Loucy (cell line): ENCODE data around the gene CAPN1.
"Not testable (repeated sequence)": the region's sequence is repeated elsewhere in the genome, so short reads cannot be mapped to it uniquely, and the experiment has no call there.

Source experiments
- H2AFZ ChIP-seq: fragments of 200-600 bp; sonication (generic); 2 replicates; pipeline ENCODE4 v1.6.0; 2016; ENCODE audit warnings: antibody characterized with exemption, mild to moderate bottlenecking, low read length, moderate library complexity
- H3F3A ChIP-seq: fragments of 200-600 bp; 2 replicates; pipeline ENCODE4 v1.6.0; 2016; ENCODE audit warnings: antibody characterized with exemption, low read depth, mild to moderate bottlenecking
- H3K27me3 ChIP-seq: fragments of 200-600 bp; sonication (generic); 2 replicates; pipeline ENCODE4 v1.6.1; 2014; ENCODE audit warnings: low read length, mild to moderate bottlenecking; ENCODE audit not compliant: insufficient read depth, poor library complexity, severe bottlenecking
- H3K36me3 ChIP-seq: fragments of 200-600 bp; sonication (generic); 2 replicates; pipeline ENCODE4 v1.6.1; 2016; ENCODE audit warnings: low read length; ENCODE audit not compliant: insufficient read depth
- H3K4me1 ChIP-seq: fragments of 200-600 bp; sonication (generic); 2 replicates; pipeline ENCODE4 v1.5.1; 2014; ENCODE audit warnings: low read length, mild to moderate bottlenecking; ENCODE audit not compliant: insufficient read depth, poor library complexity, severe bottlenecking
- H3K4me2 ChIP-seq: fragments of 200-600 bp; sonication (generic); 2 replicates; pipeline ENCODE4 v1.6.0; 2014; ENCODE audit warnings: antibody characterized with exemption, low read length, low read depth, mild to moderate bottlenecking; ENCODE audit not compliant: poor library complexity, severe bottlenecking
- H3K4me3 ChIP-seq: fragments of 200-600 bp; sonication (generic); 2 replicates; pipeline ENCODE4 v1.5.1; 2014; ENCODE audit warnings: low read length, mild to moderate bottlenecking, mixed read lengths; ENCODE audit not compliant: poor library complexity, severe bottlenecking
- H3K79me2 ChIP-seq: fragments of 200-600 bp; sonication (generic); 2 replicates; pipeline ENCODE4 v1.6.1; 2014; ENCODE audit warnings: low read length; ENCODE audit not compliant: insufficient read depth
- H3K9ac ChIP-seq: fragments of 200-600 bp; sonication (generic); 2 replicates; pipeline ENCODE4 v1.6.0; 2014; ENCODE audit warnings: mild to moderate bottlenecking, low read depth, low read length, moderate library complexity; ENCODE audit not compliant: poor library complexity, severe bottlenecking
- H3K9me2 ChIP-seq: fragments of 200-600 bp; sonication (generic); replicated peaks from 2 replicates; pipeline ENCODE4 v1.6.1; 2016; ENCODE audit warnings: low read depth, low read length, mixed read lengths
- H3K9me3 ChIP-seq: fragments of 200-600 bp; sonication (generic); 2 replicates; pipeline ENCODE4 v1.6.1; 2014; ENCODE audit warnings: mild to moderate bottlenecking, antibody characterized with exemption, low read length, low read depth; ENCODE audit not compliant: insufficient read depth
- H4K20me1 ChIP-seq: fragments of 200-600 bp; sonication (generic); 2 replicates; pipeline ENCODE4 v1.6.0; 2014; ENCODE audit warnings: antibody characterized with exemption, low read length, mild to moderate bottlenecking; ENCODE audit not compliant: insufficient read depth, poor library complexity, severe bottlenecking
- CTCF ChIP-seq: fragments of 200-600 bp; sonication (generic); conservative IDR thresholded peaks from 2 replicates; pipeline ENCODE4 v1.5.1; 2014; ENCODE audit warnings: mild to moderate bottlenecking, antibody characterized with exemption, low read length
- EZH2phosphoT487 ChIP-seq: fragments of 200-600 bp; IDR thresholded peaks from 2 replicates; pipeline ENCODE4 v1.6.1; 2018; ENCODE audit warnings: antibody characterized with exemption, mild to moderate bottlenecking, moderate library complexity, borderline replicate concordance

CAPN1 gene

GRCh38 chr11:65241692-65242091 lies 60.0 kb downstream of the CAPN1 start:
- Histone ChIP-seq H3K9ac (no peak overlapping the region), H3F3A (no peaks in the 10 kb centered on the region), H3K9me2 (no peaks in the 10 kb centered on the region), H3K4me1 (no peaks in the 10 kb centered on the region), H3K9me3 (peaks cover 5% of the 10 kb centered on the region; the same call in 1 of the 2 replicates), H2AFZ (no peak overlapping the region), H3K4me2 (no peak overlapping the region), H4K20me1 (no peaks in the 10 kb centered on the region), H3K79me2 (no peaks in the 10 kb centered on the region), H3K36me3 (0 out of 2 replicates have a peak, but pooled peaks cover 7% of the 10 kb centered on the region), H3K4me3 (no peak overlapping the region), H3K27me3 (no peaks in the 10 kb centered on the region)
- TF ChIP-seq CTCF: no peak
- TF ChIP-seq EZH2phosphoT487: no peak

- Histone ChIP-seq H3K9ac (no peak overlapping the region), H3K27me3 (no peaks in the 10 kb centered on the region), H2AFZ (no peak overlapping the region), H3K36me3 (0 out of 2 replicates have a peak, but pooled peaks cover 7% of the 10 kb centered on the region), H3F3A (no peaks in the 10 kb centered on the region), H3K4me1 (no peaks in the 10 kb centered on the region), H4K20me1 (no peaks in the 10 kb centered on the region), H3K9me2 (no peaks in the 10 kb centered on the region), H3K4me2 (no peak overlapping the region), H3K4me3 (no peak overlapping the region), H3K79me2 (no peaks in the 10 kb centered on the region), H3K9me3 (peaks cover 5% of the 10 kb centered on the region; the same call in 1 of the 2 replicates)
- TF ChIP-seq CTCF: no peak
These were observed 60.7 kb downstream of the CAPN1 start for GRCh38 chr11:65242389-65242788.

GRCh38 chr11:65243797-65244196 lies 62.1 kb downstream of the CAPN1 start:
- H3K36me3 ChIP-seq: 0 out of 2 replicates have a peak, but pooled peaks cover 7% of the 10 kb centered on the region
- no peaks in the 10 kb centered on the region for H3K27me3 ChIP-seq
- peaks cover 5% of the 10 kb centered on the region; the same call in 1 of the 2 replicates for H3K9me3 ChIP-seq
- H4K20me1 ChIP-seq: no peaks in the 10 kb centered on the region
- H2AFZ ChIP-seq: no peak overlapping the region
- H3K4me3 ChIP-seq: no peak overlapping the region
- no peaks in the 10 kb centered on the region for H3K79me2 ChIP-seq
- H3K9me2 ChIP-seq: no peaks in the 10 kb centered on the region
- TF ChIP-seq EZH2phosphoT487 (no peak), CTCF (no peak)
- H3K4me1 ChIP-seq: no peaks in the 10 kb centered on the region
- no peak overlapping the region for H3K4me2 ChIP-seq
- no peaks in the 10 kb centered on the region for H3F3A ChIP-seq
- H3K9ac ChIP-seq: no peak overlapping the region

- H3K27me3 ChIP-seq, H4K20me1 ChIP-seq, H2AFZ ChIP-seq, H3F3A ChIP-seq, H3K4me1 ChIP-seq, H3K9me2 ChIP-seq, H3K79me2 ChIP-seq, H3K9me3 ChIP-seq, H3K4me2 ChIP-seq, H3K36me3 ChIP-seq, H3K4me3 ChIP-seq, H3K9ac ChIP-seq: not testable (repeated sequence)
These were observed 63.3 kb downstream of the CAPN1 start for GRCh38 chr11:65245046-65245445.
